CD4-positive, alpha-beta T cell (primary cell): Measurements from ENCODE around the gene LHFPL5. TPM values are rescaled to one million over a fixed set of nuclear protein-coding genes. Genes with fewer than 3 reads are reported as not detected.
A peak's percentile ranks its signal among the peaks of the same experiment; 100 is the strongest.

Source experiments
- ATAC-seq: fragments of 200-7000 bp; cut with Tn5 transposase; one replicate; pipeline ENCODE4 v1.10.0; 2022; ENCODE audit warnings: mild to moderate bottlenecking; ENCODE audit not compliant: poor library complexity
- CTCF ChIA-PET: fragments of 350-600 bp; sonication (Branson Sonifier 250); formaldehyde crosslinking; loops from one replicate; lab custom pipeline; 2021; ENCODE audit warnings: antibody characterized with exemption, inconsistent platforms; lab: Charles Lee
- POLR2A ChIA-PET: fragments of 350-600 bp; sonication (Branson Sonifier 250); formaldehyde crosslinking; loops from one replicate; lab custom pipeline; 2021; ENCODE audit warnings: antibody characterized with exemption, inconsistent platforms; lab: Charles Lee
- DNase-seq, 14 experiments: peaks; one replicate each; pipeline ENCODE4 v3.0.0-alpha.2; 2013 to 2020; ENCODE audit warnings: mixed read lengths in 2 of 14
- H3K27ac ChIP-seq, 2 donors: one replicate each; pipeline versions ENCODE4 v1.5.1 to v1.7.0; 2013; ENCODE audit warnings: low read length in 2 of 2, low read depth in 1 of 2, mild to moderate bottlenecking in 1 of 2
- H3K27me3 ChIP-seq, 2 experiments: 1 replicate in 1 of 2; 2 replicates in 1 of 2; pipeline versions ENCODE4 v1.6.1 to v1.7.0; 2013; ENCODE audit warnings: low read length in 2 of 2, control low read depth in 1 of 2, mild to moderate bottlenecking in 1 of 2, moderate library complexity in 1 of 2; ENCODE audit not compliant: insufficient read depth in 2 of 2, control insufficient read depth in 1 of 2
- H3K36me3 ChIP-seq: one replicate; pipeline ENCODE4 v1.6.1; 2013; ENCODE audit warnings: low read length, control low read depth; ENCODE audit not compliant: insufficient read depth
- H3K4me1 ChIP-seq: one replicate; pipeline ENCODE4 v1.6.1; 2013; ENCODE audit warnings: low read length, control low read depth; ENCODE audit not compliant: insufficient read depth
- H3K4me3 ChIP-seq: one replicate; pipeline ENCODE4 v1.5.1; 2013; ENCODE audit warnings: mild to moderate bottlenecking, low read length, moderate library complexity
- H3K9me3 ChIP-seq, 2 experiments: 1 replicate in 1 of 2; 2 replicates in 1 of 2; pipeline versions ENCODE4 v1.6.1 to v1.7.0; 2013; ENCODE audit warnings: low read length in 2 of 2, mild to moderate bottlenecking in 2 of 2, control low read depth in 1 of 2, moderate library complexity in 1 of 2; ENCODE audit not compliant: control insufficient read depth in 1 of 2, insufficient read depth in 1 of 2
- H3K27ac Mint-ChIP-seq: one replicate; pipeline ENCODE4 v1.8.0; 2020; ENCODE audit warnings: mixed read lengths
- H3K27me3 Mint-ChIP-seq: one replicate; pipeline ENCODE4 v1.8.0; 2021; ENCODE audit warnings: mixed read lengths
- H3K36me3 Mint-ChIP-seq: one replicate; pipeline ENCODE4 v1.8.0; 2021; ENCODE audit warnings: low read depth, mixed read lengths
- H3K4me1 Mint-ChIP-seq: one replicate; pipeline ENCODE4 v1.8.0; 2021; ENCODE audit warnings: low read depth, mixed read lengths
- H3K4me3 Mint-ChIP-seq: one replicate; pipeline ENCODE4 v1.8.0; 2020; ENCODE audit warnings: mild to moderate bottlenecking, mixed read lengths
- H3K9me3 Mint-ChIP-seq: one replicate; pipeline ENCODE4 v1.8.0; 2020; ENCODE audit warnings: mixed read lengths
- intact Hi-C, 2 experiments: fragments of 100-400 bp; cut with DNase I in 1 of 2; cut with micrococcal nuclease in 1 of 2; formaldehyde crosslinking; loops; one replicate each; pipeline versions ENCODE4 v1.15.1 to v1.9.0; 2023 to 2025; cut with DNase I, micrococcal nuclease
- total RNA-seq, 174 experiments: library from RNA in 2 of 174; stranded (reverse) in 2 of 174; gene quantifications; one replicate each; pipeline ENCODE4 v1.2.3 and lab custom pipeline; 2021 to 2026
- TF ChIP-seq, protein P1 (sequence below): fragments of 200-600 bp; IDR thresholded peaks from one replicate; pipeline ENCODE4 v1.8.0; 2022; ENCODE audit warnings: antibody characterized with exemption, mild to moderate bottlenecking

The LHFPL5 gene
- total RNA-seq, 2 experiments from 2014 or later = not detected

DNA sequence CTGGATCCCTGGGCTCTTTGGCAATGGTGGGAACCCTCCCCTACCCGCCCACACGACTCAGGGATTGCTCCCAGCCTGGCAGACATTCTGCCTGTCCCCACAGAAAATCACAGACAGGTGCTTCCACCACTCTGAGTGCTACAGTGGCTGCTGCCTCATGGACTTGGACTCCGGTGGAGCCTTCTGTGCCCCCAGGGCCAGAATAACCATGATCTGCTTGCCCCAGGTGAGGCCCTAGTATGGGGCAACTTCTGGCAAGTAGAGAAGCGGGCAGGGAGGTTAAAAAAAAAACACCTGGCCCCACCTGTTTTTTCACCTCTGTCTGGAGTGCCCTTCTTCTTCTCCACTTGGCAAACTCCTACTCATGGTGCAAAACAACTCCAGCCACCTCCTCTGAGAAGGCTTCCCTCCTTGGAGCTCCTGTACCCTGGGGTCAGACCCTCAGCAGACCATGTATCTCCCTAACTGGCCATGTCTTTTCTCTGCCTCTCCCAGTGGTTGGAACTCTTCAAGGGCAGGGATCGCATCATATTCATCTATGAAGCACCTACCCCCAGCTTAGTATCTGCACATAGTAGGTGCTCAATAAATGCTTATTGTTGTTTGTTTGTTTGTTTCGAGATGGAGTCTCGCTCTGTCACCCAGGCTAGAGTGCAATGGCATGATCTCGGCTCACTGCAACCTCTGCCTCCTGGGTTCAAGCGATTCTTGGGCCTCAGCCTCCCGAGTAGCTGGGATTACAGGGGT is 27.6 kb upstream of the LHFPL5 start:
- Mint-ChIP-seq H3K27me3 (peaks cover 57% of the 10 kb centered on the region), H3K4me1 (no peaks in the 10 kb centered on the region), H3K9me3 (no peaks in the 10 kb centered on the region), H3K36me3 (no peaks in the 10 kb centered on the region), H3K4me3 (peak overlapping the region; percentile 73), H3K27ac (no peak overlapping the region)
- DNase-seq (no peak), ATAC-seq (no peak)
- peaks cover 18 to 29% of the 10 kb centered on the region in 2 experiments for H3K27me3 ChIP-seq
- no peaks in the 10 kb centered on the region for H3K9me3 ChIP-seq
- CTCF ChIA-PET = no interaction called here
- no peaks in the 10 kb centered on the region for H3K36me3 ChIP-seq
- H3K4me3 ChIP-seq = no peak overlapping the region
- H3K27ac ChIP-seq = no peak overlapping the region
- TF ChIP-seq, protein P1, sequence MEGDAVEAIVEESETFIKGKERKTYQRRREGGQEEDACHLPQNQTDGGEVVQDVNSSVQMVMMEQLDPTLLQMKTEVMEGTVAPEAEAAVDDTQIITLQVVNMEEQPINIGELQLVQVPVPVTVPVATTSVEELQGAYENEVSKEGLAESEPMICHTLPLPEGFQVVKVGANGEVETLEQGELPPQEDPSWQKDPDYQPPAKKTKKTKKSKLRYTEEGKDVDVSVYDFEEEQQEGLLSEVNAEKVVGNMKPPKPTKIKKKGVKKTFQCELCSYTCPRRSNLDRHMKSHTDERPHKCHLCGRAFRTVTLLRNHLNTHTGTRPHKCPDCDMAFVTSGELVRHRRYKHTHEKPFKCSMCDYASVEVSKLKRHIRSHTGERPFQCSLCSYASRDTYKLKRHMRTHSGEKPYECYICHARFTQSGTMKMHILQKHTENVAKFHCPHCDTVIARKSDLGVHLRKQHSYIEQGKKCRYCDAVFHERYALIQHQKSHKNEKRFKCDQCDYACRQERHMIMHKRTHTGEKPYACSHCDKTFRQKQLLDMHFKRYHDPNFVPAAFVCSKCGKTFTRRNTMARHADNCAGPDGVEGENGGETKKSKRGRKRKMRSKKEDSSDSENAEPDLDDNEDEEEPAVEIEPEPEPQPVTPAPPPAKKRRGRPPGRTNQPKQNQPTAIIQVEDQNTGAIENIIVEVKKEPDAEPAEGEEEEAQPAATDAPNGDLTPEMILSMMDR = no peak
- peaks cover 4% of the 10 kb centered on the region for H3K4me1 ChIP-seq
- intact Hi-C loops = no loop called here
- POLR2A ChIA-PET = no interaction called here

- no peak overlapping the region for H3K4me3 ChIP-seq
- intact Hi-C loops = no loop called here
- no peak for DNase-seq
- CTCF ChIA-PET = no interaction called here
- H3K27ac ChIP-seq = no peak overlapping the region
- Mint-ChIP-seq H3K4me1 (no peaks in the 10 kb centered on the region), H3K9me3 (no peaks in the 10 kb centered on the region), H3K27ac (no peak overlapping the region), H3K36me3 (no peaks in the 10 kb centered on the region), H3K4me3 (no peak overlapping the region), H3K27me3 (peaks cover 57% of the 10 kb centered on the region)
- peaks cover 4% of the 10 kb centered on the region for H3K4me1 ChIP-seq
- ATAC-seq = no peak
- TF ChIP-seq, protein P1 = no peak
- H3K27me3 ChIP-seq = peaks cover 18 to 29% of the 10 kb centered on the region in 2 experiments
- POLR2A ChIA-PET = no interaction called here
- no peaks in the 10 kb centered on the region for H3K9me3 ChIP-seq
- H3K36me3 ChIP-seq = no peaks in the 10 kb centered on the region
Observed at GRCh38 chr6:35778437-35778836, 26.7 kb upstream of the LHFPL5 start.

- H3K27me3 ChIP-seq = peaks cover 21% of the 10 kb centered on the region in 2 experiments
- H3K9me3 ChIP-seq = no peaks in the 10 kb centered on the region
- Mint-ChIP-seq H3K4me3 (no peak within 1 kb of the TSS), H3K27ac (no peak within 1 kb of the TSS), H3K27me3 (peaks cover 52% of the 10 kb centered on the region), H3K36me3 (no peaks in the 10 kb centered on the region), H3K4me1 (no peaks in the 10 kb centered on the region), H3K9me3 (no peaks in the 10 kb centered on the region)
- H3K4me1 ChIP-seq = peaks cover 4% of the 10 kb centered on the region
- no peak for ATAC-seq
- ChIA-PET CTCF (no interaction called here), POLR2A (no interaction called here)
- DNase-seq = no peak
- H3K36me3 ChIP-seq = no peaks in the 10 kb centered on the region
- intact Hi-C loops = no loop called here
- H3K4me3 ChIP-seq = no peak within 1 kb of the TSS
- TF ChIP-seq, protein P1 = no peak
- H3K27ac ChIP-seq = no peak within 1 kb of the TSS
Observed at GRCh38 chr6:35780719-35781118, 24.4 kb upstream of the LHFPL5 start, which contains the start of gene CLPSL1. Gene CLPSL1 (plus strand): TSS chr6:35781019. CDS start chr6:35781111, 92 bp downstream.
